HCT116 (cell line): Measurements from ENCODE around the gene RS1. TPM values are rescaled to one million over a fixed set of nuclear protein-coding genes. Genes with fewer than 3 reads are reported as not detected.

Experiments
- ATAC-seq: fragments of 200-7000 bp; cut with Tn5 transposase; 2 replicates; pipeline ENCODE4 v1.9.1; 2020; ENCODE audit warnings: mild to moderate bottlenecking, moderate library complexity
- BruUV-seq: library from RNA; stranded (reverse); fragments of 400-500 nt; replicated peaks from 2 replicates; lab custom pipeline; 2021; lab: Mats Ljungman, UMichigan
- CTCF ChIA-PET: fragments of 300-600 bp; sonication (Branson Sonifier 250); formaldehyde crosslinking; loops from one replicate; lab custom pipeline; 2021; ENCODE audit warnings: antibody characterized with exemption; lab: Charles Lee
- POLR2A ChIA-PET: fragments of 300-600, 350-600 bp; sonication (Branson Sonifier 250); formaldehyde crosslinking; loops from one replicate; lab custom pipeline; 2021; ENCODE audit warnings: antibody characterized with exemption; lab: Charles Lee
- RAD21 ChIA-PET, 2 experiments: fragments of 300-600 bp; sonication (Branson Sonifier 250); formaldehyde crosslinking; loops; one replicate each; lab custom pipeline; 2023; ENCODE audit warnings: low total read pairs in 2 of 2; ENCODE audit not compliant: uncharacterized antibody in 2 of 2, unreplicated experiment in 2 of 2, low non-redundant PET in 1 of 2; lab: Charles Lee
- DNase-seq: peaks from one replicate; pipeline ENCODE4 v3.0.0-alpha.2; 2010; ENCODE audit warnings: low read depth, low spot score
- H2AFZ ChIP-seq: fragments of 200-600 bp; shearing (Covaris generic), sonication (generic); 2 replicates; pipeline ENCODE4 v1.6.1; 2017; ENCODE audit warnings: low read depth, mixed run types, mixed read lengths, antibody characterized with exemption, low read length; ENCODE audit not compliant: poor library complexity, severe bottlenecking
- H3K27ac ChIP-seq: 2 replicates; pipeline ENCODE4 v1.5.1; 2012; ENCODE audit warnings: low read depth, low read length
- H3K27me3 ChIP-seq: fragments of 200-600 bp; sonication (generic); 2 replicates; pipeline ENCODE4 v1.6.1; 2016; ENCODE audit warnings: mixed run types, low read length, mixed read lengths; ENCODE audit not compliant: insufficient read depth
- H3K36me3 ChIP-seq, 2 experiments: fragments of 200-500 bp in 1 of 2; fragments of 200-600 bp in 1 of 2; sonication (Bioruptor generic) in 1 of 2; sonication (generic) in 1 of 2; 2 replicates each; pipeline versions ENCODE4 v1.5.1 to v1.6.1; 2014 to 2016; ENCODE audit warnings: low read length in 2 of 2, inconsistent platforms in 1 of 2, mixed read lengths in 1 of 2, mixed run types in 1 of 2; ENCODE audit not compliant: insufficient read depth in 2 of 2, control insufficient read depth in 1 of 2
- H3K4me1 ChIP-seq, 2 experiments: fragments of 200-600 bp in 1 of 2; sonication (generic) in 1 of 2; 2 replicates each; pipeline versions ENCODE4 v1.5.1 to v1.6.1; 2012 to 2017; ENCODE audit warnings: low read length in 2 of 2, inconsistent platforms in 1 of 2, mild to moderate bottlenecking in 1 of 2, mixed read lengths in 1 of 2, mixed run types in 1 of 2, moderate library complexity in 1 of 2; ENCODE audit not compliant: insufficient read depth in 2 of 2, control insufficient read depth in 1 of 2
- H3K4me2 ChIP-seq: fragments of 200-600 bp; sonication (generic); 2 replicates; pipeline ENCODE4 v1.6.1; 2017; ENCODE audit warnings: mixed run types, low read length, mixed read lengths
- H3K4me3 ChIP-seq, 2 experiments: fragments of 200-600 bp in 1 of 2; sonication (generic) in 1 of 2; replicated peaks in 1 of 2; 2 replicates each; pipeline ENCODE4 v1.5.1; 2011 to 2016; ENCODE audit warnings: low read length in 2 of 2, control low read depth in 1 of 2, low read depth in 1 of 2, mild to moderate bottlenecking in 1 of 2, mixed read lengths in 1 of 2, mixed run types in 1 of 2
- H3K79me2 ChIP-seq: fragments of 200-600 bp; sonication (generic); 2 replicates; pipeline ENCODE4 v1.6.1; 2017; ENCODE audit warnings: mild to moderate bottlenecking, mixed run types, low read length, moderate library complexity, mixed read lengths; ENCODE audit not compliant: insufficient read depth
- H3K9ac ChIP-seq: fragments of 200-600 bp; sonication (generic); 2 replicates; pipeline ENCODE4 v1.6.1; 2016; ENCODE audit warnings: low read length, mixed read lengths
- H3K9me2 ChIP-seq: fragments of 200-600 bp; sonication (generic), shearing (Covaris generic); 2 replicates; pipeline ENCODE4 v1.6.1; 2017; ENCODE audit warnings: mixed run types, mild to moderate bottlenecking, moderate library complexity; ENCODE audit not compliant: insufficient read depth
- H3K9me3 ChIP-seq, 2 experiments: fragments of 200-500 bp in 1 of 2; fragments of 200-600 bp in 1 of 2; sonication (Bioruptor generic) in 1 of 2; sonication (generic) in 1 of 2; 2 replicates each; pipeline ENCODE4 v1.6.1; 2014 to 2017; ENCODE audit warnings: low read length in 2 of 2, mixed read lengths in 2 of 2, inconsistent platforms in 1 of 2, low read depth in 1 of 2, mild to moderate bottlenecking in 1 of 2, mixed run types in 1 of 2, moderate library complexity in 1 of 2; ENCODE audit not compliant: control insufficient read depth in 1 of 2, insufficient read depth in 1 of 2
- H4K20me1 ChIP-seq: fragments of 200-600 bp; sonication (generic), shearing (Covaris generic); 2 replicates; pipeline ENCODE4 v1.6.1; 2017; ENCODE audit warnings: mixed run types, mild to moderate bottlenecking, moderate library complexity; ENCODE audit not compliant: insufficient read depth
- CEBPB ChIP-seq: IDR thresholded peaks from 2 replicates; pipeline ENCODE4 v1.6.1; 2012; ENCODE audit warnings: low read depth
- ELF1 ChIP-seq: IDR thresholded peaks from 2 replicates; pipeline ENCODE4 v1.6.1; 2012; ENCODE audit warnings: low read depth, borderline replicate concordance
- EZH2 ChIP-seq: fragments of 200-600 bp; sonication (generic); IDR thresholded peaks from 2 replicates; pipeline ENCODE4 v1.6.1; 2017; ENCODE audit warnings: antibody characterized with exemption, mixed run types
- EZH2phosphoT487 ChIP-seq: fragments of 200-600 bp; IDR thresholded peaks from 2 replicates; pipeline ENCODE4 v1.6.1; 2018; ENCODE audit warnings: antibody characterized with exemption, borderline replicate concordance
- POLR2A ChIP-seq: IDR thresholded peaks from 2 replicates; pipeline ENCODE4 v1.7.0; 2011; ENCODE audit warnings: borderline replicate concordance; ENCODE audit not compliant: insufficient read depth, insufficient read length; ENCODE audit errors: extremely low read depth
- RAD21 ChIP-seq: IDR thresholded peaks from 2 replicates; pipeline ENCODE4 v1.6.1; 2012; ENCODE audit warnings: low read depth, mild to moderate bottlenecking
- SIN3A ChIP-seq: IDR thresholded peaks from 2 replicates; pipeline ENCODE4 v1.6.1; 2012; ENCODE audit warnings: low read depth
- SP1 ChIP-seq: IDR thresholded peaks from 2 replicates; pipeline ENCODE4 v1.6.1; 2012; ENCODE audit warnings: low read depth
- YY1 ChIP-seq: IDR thresholded peaks from 2 replicates; pipeline ENCODE4 v1.6.1; 2011; ENCODE audit warnings: low read length, low read depth, moderate library complexity, mild to moderate bottlenecking; ENCODE audit not compliant: insufficient replicate concordance; ENCODE audit errors: extremely low read depth
- ZFX ChIP-seq: fragments of 450-650 bp; IDR thresholded peaks from 2 replicates; pipeline ENCODE4 v1.6.1; 2017
- ZNF274 ChIP-seq: fragments of 200-500 bp; sonication (Bioruptor generic); IDR thresholded peaks from 2 replicates; pipeline ENCODE4 v1.6.1; 2014; ENCODE audit warnings: mild to moderate bottlenecking, low read depth, low read length, inconsistent platforms
- intact Hi-C: fragments of 100-400 bp; cut with micrococcal nuclease; formaldehyde crosslinking; loops from 2 replicates; pipeline ENCODE4 v1.10.0; 2022
- total RNA-seq: library from RNA; stranded (reverse); gene quantifications from one replicate; pipeline ENCODE4 v1.2.1, GENCODE V29; 2021; ENCODE audit not compliant: unreplicated experiment
- TF ChIP-seq, protein P1 (sequence below): IDR thresholded peaks from 2 replicates; pipeline ENCODE4 v1.6.1; 2011; ENCODE audit warnings: mild to moderate bottlenecking, low read length, moderate library complexity; ENCODE audit not compliant: insufficient replicate concordance; ENCODE audit errors: extremely low read depth
- TF ChIP-seq, protein P2 (sequence below), 3 experiments: fragments of 200-600 bp in 1 of 3; sonication (generic) in 1 of 3; IDR thresholded peaks in 2 of 3; conservative IDR thresholded peaks in 1 of 3; 2 replicates each; pipeline ENCODE4 v1.5.1; 2012 to 2017; ENCODE audit warnings: low read depth in 2 of 3, low read length in 2 of 3, antibody characterized with exemption in 1 of 3, borderline replicate concordance in 1 of 3, control low read depth in 1 of 3, mild to moderate bottlenecking in 1 of 3, mixed read lengths in 1 of 3, mixed run types in 1 of 3, moderate library complexity in 1 of 3; ENCODE audit not compliant: insufficient read depth in 1 of 3
- TF ChIP-seq, protein P3 (sequence below): IDR thresholded peaks from 2 replicates; pipeline ENCODE4 v1.6.1; 2012
- TF ChIP-seq, protein P4 (sequence below): IDR thresholded peaks from 2 replicates; pipeline ENCODE4 v1.6.1; 2012

Gene RS1
- total RNA-seq, 1 experiment from 2014 or later, result not detected

DNA sequence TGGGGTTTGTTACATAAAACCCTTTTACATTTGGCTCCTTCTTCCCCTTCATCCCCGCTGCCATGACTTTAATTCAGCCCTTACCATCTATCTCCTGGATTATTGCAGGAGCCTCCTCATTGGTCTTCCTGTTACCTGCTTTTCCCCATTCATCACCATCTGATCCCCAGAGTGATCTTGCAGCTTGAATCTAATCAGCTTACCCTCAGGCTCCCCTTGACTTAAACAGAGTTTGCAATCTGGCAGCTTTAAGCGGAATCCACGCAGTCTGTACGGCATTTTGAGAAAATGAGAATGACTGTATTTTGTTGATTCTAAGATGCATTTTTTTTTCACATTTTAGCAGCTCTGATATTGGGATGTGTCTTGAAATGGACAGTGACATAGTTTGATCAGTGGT lies 20.6 kb upstream of the RS1 start:
- no peaks in the 10 kb centered on the region for H3K9me2 ChIP-seq
- DNase-seq (no peak), ATAC-seq (no peak)
- no peak overlapping the region for H3K27ac ChIP-seq
- H3K36me3 ChIP-seq, result no peaks in the 10 kb centered on the region
- TF ChIP-seq EZH2 (no peak), RAD21 (no peak)
- TF ChIP-seq, protein P1, sequence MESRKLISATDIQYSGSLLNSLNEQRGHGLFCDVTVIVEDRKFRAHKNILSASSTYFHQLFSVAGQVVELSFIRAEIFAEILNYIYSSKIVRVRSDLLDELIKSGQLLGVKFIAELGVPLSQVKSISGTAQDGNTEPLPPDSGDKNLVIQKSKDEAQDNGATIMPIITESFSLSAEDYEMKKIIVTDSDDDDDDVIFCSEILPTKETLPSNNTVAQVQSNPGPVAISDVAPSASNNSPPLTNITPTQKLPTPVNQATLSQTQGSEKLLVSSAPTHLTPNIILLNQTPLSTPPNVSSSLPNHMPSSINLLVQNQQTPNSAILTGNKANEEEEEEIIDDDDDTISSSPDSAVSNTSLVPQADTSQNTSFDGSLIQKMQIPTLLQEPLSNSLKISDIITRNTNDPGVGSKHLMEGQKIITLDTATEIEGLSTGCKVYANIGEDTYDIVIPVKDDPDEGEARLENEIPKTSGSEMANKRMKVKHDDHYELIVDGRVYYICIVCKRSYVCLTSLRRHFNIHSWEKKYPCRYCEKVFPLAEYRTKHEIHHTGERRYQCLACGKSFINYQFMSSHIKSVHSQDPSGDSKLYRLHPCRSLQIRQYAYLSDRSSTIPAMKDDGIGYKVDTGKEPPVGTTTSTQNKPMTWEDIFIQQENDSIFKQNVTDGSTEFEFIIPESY, result no peak
- no peaks in the 10 kb centered on the region for H3K9me3 ChIP-seq
- H3K9ac ChIP-seq, result no peak overlapping the region
- ChIA-PET POLR2A (no interaction called here), CTCF (no interaction called here), RAD21 (no interaction called here)
- no TSS peak for BruUV-seq
- intact Hi-C loops, result no loop called here
- no peaks in the 10 kb centered on the region for H4K20me1 ChIP-seq
- no peaks in the 10 kb centered on the region for H3K4me1 ChIP-seq
- H3K79me2 ChIP-seq, result no peaks in the 10 kb centered on the region
- no peak overlapping the region for H3K4me2 ChIP-seq
- no peak overlapping the region for H2AFZ ChIP-seq
- no peak overlapping the region for H3K4me3 ChIP-seq
- H3K27me3 ChIP-seq, result no peaks in the 10 kb centered on the region

DNA sequence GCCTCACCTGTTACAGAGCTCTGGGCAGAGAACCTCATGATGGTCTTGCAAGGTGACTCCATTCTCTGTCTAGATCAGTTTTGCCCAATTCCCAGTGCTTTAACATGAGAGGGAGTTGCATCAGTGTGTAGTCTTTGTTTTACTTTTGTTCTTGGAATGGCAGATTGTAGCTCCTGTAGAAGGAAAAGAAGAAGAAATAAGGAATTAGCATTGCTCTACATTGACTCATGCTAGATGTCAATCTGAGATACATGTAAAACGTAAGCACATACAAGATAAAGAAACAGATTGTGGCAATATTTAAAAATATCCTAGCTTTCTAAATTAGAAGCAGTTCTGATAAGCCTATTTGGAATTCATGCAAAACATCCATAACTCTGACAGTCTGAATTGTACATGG lies 19.5 kb upstream of the RS1 start:
- Histone ChIP-seq H3K4me3 (no peak overlapping the region), H3K27me3 (no peaks in the 10 kb centered on the region), H3K4me1 (no peaks in the 10 kb centered on the region), H4K20me1 (no peaks in the 10 kb centered on the region), H2AFZ (no peak overlapping the region), H3K9me3 (no peaks in the 10 kb centered on the region), H3K9ac (no peak overlapping the region), H3K4me2 (no peak overlapping the region), H3K27ac (no peak overlapping the region), H3K9me2 (no peaks in the 10 kb centered on the region), H3K36me3 (no peaks in the 10 kb centered on the region), H3K79me2 (no peaks in the 10 kb centered on the region)
- ChIA-PET RAD21 (no interaction called here), POLR2A (no interaction called here), CTCF (no interaction called here)
- intact Hi-C loops, result no loop called here
- DNase-seq (no peak), ATAC-seq (no peak)
- BruUV-seq, result no TSS peak
- no peak for TF ChIP-seq SIN3A
- no peak for TF ChIP-seq ELF1
- no peak for TF ChIP-seq ZNF274
- no peak for TF ChIP-seq ZFX
- TF ChIP-seq EZH2phosphoT487, result no peak
- no peak for TF ChIP-seq SP1
- no peak for TF ChIP-seq POLR2A
- no peak for TF ChIP-seq YY1
- TF ChIP-seq, protein P2, sequence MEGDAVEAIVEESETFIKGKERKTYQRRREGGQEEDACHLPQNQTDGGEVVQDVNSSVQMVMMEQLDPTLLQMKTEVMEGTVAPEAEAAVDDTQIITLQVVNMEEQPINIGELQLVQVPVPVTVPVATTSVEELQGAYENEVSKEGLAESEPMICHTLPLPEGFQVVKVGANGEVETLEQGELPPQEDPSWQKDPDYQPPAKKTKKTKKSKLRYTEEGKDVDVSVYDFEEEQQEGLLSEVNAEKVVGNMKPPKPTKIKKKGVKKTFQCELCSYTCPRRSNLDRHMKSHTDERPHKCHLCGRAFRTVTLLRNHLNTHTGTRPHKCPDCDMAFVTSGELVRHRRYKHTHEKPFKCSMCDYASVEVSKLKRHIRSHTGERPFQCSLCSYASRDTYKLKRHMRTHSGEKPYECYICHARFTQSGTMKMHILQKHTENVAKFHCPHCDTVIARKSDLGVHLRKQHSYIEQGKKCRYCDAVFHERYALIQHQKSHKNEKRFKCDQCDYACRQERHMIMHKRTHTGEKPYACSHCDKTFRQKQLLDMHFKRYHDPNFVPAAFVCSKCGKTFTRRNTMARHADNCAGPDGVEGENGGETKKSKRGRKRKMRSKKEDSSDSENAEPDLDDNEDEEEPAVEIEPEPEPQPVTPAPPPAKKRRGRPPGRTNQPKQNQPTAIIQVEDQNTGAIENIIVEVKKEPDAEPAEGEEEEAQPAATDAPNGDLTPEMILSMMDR (IDR thresholded peaks at IDR 0.05 in 2 of 3, conservative IDR thresholded peaks at IDR 0.05 in 1 of 3; ENCODE audit: borderline replicate concordance in 1 of 3, insufficient read depth in 1 of 3, low read depth in 2 of 3, low read length in 2 of 3), result no peak
- TF ChIP-seq, protein P3, sequence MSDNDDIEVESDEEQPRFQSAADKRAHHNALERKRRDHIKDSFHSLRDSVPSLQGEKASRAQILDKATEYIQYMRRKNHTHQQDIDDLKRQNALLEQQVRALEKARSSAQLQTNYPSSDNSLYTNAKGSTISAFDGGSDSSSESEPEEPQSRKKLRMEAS, result no peak
- TF ChIP-seq, protein P4, sequence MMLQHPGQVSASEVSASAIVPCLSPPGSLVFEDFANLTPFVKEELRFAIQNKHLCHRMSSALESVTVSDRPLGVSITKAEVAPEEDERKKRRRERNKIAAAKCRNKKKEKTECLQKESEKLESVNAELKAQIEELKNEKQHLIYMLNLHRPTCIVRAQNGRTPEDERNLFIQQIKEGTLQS, result no peak
- TF ChIP-seq, protein P1, result no peak
- no peak for TF ChIP-seq CEBPB
